ENCODE data around the gene PLA2G2F. TPM values are rescaled to one million over a fixed set of nuclear protein-coding genes. Genes with fewer than 3 reads are reported as not detected.

Gene PLA2G2F
- total RNA-seq, result under 1 TPM in 1 of 4 donors, not detected in 3; 0.07 TPM

GRCh38 chr1:20138961-20139550 lies at the start of gene PLA2G2F:
PLA2G2F (plus strand) TSS chr1:20139323; CDS start chr1:20139428, 105 bp downstream.
- Histone ChIP-seq H3K27ac (no peak within 1 kb of the TSS), H3K4me1 (no peaks in the 10 kb centered on the region), H3K4me3 (no peak within 1 kb of the TSS), H3K9me3 (no peaks in the 10 kb centered on the region), H3K27me3 (no peaks in the 10 kb centered on the region), H3K36me3 (no peaks in the 10 kb centered on the region)
- intact Hi-C loops (cut with DNase I; ENCODE audit: low total_unique reads), result no loop called here
- TF ChIP-seq CTCF (IDR thresholded peaks at IDR 0.05) (no peak), POLR2A (IDR thresholded peaks at IDR 0.05) (no peak)
- DNase-seq, result no peak

GRCh38 chr1:20089328-20090077 lies 49.6 kb upstream of the PLA2G2F start:
- no peak for TF ChIP-seq CTCF (IDR thresholded peaks at IDR 0.05)
- TF ChIP-seq POLR2A (IDR thresholded peaks at IDR 0.05), result no peak
- H3K36me3 ChIP-seq, result no peaks in the 10 kb centered on the region
- no peaks in the 10 kb centered on the region for H3K9me3 ChIP-seq
- H3K27me3 ChIP-seq, result no peaks in the 10 kb centered on the region
- H3K4me3 ChIP-seq, result no peak overlapping the region
- no peak overlapping the region for H3K27ac ChIP-seq
- H3K4me1 ChIP-seq, result no peaks in the 10 kb centered on the region
- DNase-seq, result no peak
- intact Hi-C loops (cut with DNase I; ENCODE audit: low total_unique reads), result no loop called here

- no peaks in the 10 kb centered on the region for H3K4me1 ChIP-seq
- H3K4me3 ChIP-seq, result no peak overlapping the region
- H3K27ac ChIP-seq, result no peak overlapping the region
- DNase-seq, result no peak
- H3K27me3 ChIP-seq, result no peaks in the 10 kb centered on the region
- H3K9me3 ChIP-seq, result no peaks in the 10 kb centered on the region
- TF ChIP-seq CTCF (IDR thresholded peaks at IDR 0.05), result no peak
- no peak for TF ChIP-seq POLR2A (IDR thresholded peaks at IDR 0.05)
- intact Hi-C loops (cut with DNase I; ENCODE audit: low total_unique reads), result no loop called here
- H3K36me3 ChIP-seq, result no peaks in the 10 kb centered on the region
Measured at GRCh38 chr1:20090119-20090518, 49.0 kb upstream of the PLA2G2F start.

GRCh38 chr1:20090641-20091040 lies 48.5 kb upstream of the PLA2G2F start:
- no peak for DNase-seq
- intact Hi-C loops (cut with DNase I; ENCODE audit: low total_unique reads), result no loop called here
- TF ChIP-seq POLR2A (IDR thresholded peaks at IDR 0.05) (no peak), CTCF (IDR thresholded peaks at IDR 0.05) (no peak)
- Histone ChIP-seq H3K4me1 (no peaks in the 10 kb centered on the region), H3K9me3 (no peaks in the 10 kb centered on the region), H3K27ac (no peak overlapping the region), H3K27me3 (no peaks in the 10 kb centered on the region), H3K36me3 (no peaks in the 10 kb centered on the region), H3K4me3 (no peak overlapping the region)

- Histone ChIP-seq H3K4me1 (no peaks in the 10 kb centered on the region), H3K9me3 (no peaks in the 10 kb centered on the region), H3K27ac (peak overlapping the region; percentile 59 to 67), H3K36me3 (no peaks in the 10 kb centered on the region), H3K27me3 (no peaks in the 10 kb centered on the region), H3K4me3 (no peak overlapping the region)
- intact Hi-C loops (cut with DNase I; ENCODE audit: low total_unique reads), result no loop called here
- TF ChIP-seq CTCF (IDR thresholded peaks at IDR 0.05) (no peak), POLR2A (IDR thresholded peaks at IDR 0.05) (no peak)
- DNase-seq, result no peak
Measured at GRCh38 chr1:20093303-20093702, 45.8 kb upstream of the PLA2G2F start.

Data from uterus (tissue), 4 donors.